ENCODE data around the gene ARPC1A. TPM values are rescaled to one million over a fixed set of nuclear protein-coding genes. Genes with fewer than 3 reads are reported as not detected.
"Not testable (repeated sequence)": the region's sequence is repeated elsewhere in the genome, so short reads cannot be mapped to it uniquely, and the experiment has no call there.

The ARPC1A gene
- polyA plus RNA-seq, 1 donor from 2014 or later: 154 TPM

- H3K9me2 ChIP-seq (ENCODE audit: insufficient read depth, low read length): no peaks in the 10 kb centered on the region
- H2AFZ ChIP-seq (ENCODE audit: low read depth, low read length): no peak overlapping the region
- TF ChIP-seq RAD21 (conservative IDR thresholded peaks at IDR 0.05): no peak
- TF ChIP-seq EZH2 (IDR thresholded peaks at IDR 0.05; ENCODE audit: borderline replicate concordance, insufficient read depth, low read length, poor library complexity, severe bottlenecking): no peak
- no peak overlapping the region for H3K27ac ChIP-seq (ENCODE audit: low read length)
- H3K4me3 ChIP-seq (ENCODE audit: low read length): no peak overlapping the region
- H3K36me3 ChIP-seq (ENCODE audit: insufficient read depth, low read length): no peaks in the 10 kb centered on the region
- H3K9ac ChIP-seq (ENCODE audit: low read length): no peak overlapping the region
- H3K4me2 ChIP-seq (ENCODE audit: low read length): no peak overlapping the region
- H3K27me3 ChIP-seq (ENCODE audit: insufficient read depth, low read depth, low read length): no peaks in the 10 kb centered on the region
- H3F3A ChIP-seq (ENCODE audit: insufficient read depth, low read length, poor library complexity, severe bottlenecking): no peaks in the 10 kb centered on the region
- H3K79me2 ChIP-seq (replicated peaks; ENCODE audit: insufficient read depth, low read length): no peaks in the 10 kb centered on the region
- H4K20me1 ChIP-seq (ENCODE audit: insufficient read depth): no peaks in the 10 kb centered on the region
- no peaks in the 10 kb centered on the region for H3K9me3 ChIP-seq (ENCODE audit: low read length)
These were observed 15.0 kb downstream of the ARPC1A start for GRCh38 chr7:99340659-99341058.

DNA sequence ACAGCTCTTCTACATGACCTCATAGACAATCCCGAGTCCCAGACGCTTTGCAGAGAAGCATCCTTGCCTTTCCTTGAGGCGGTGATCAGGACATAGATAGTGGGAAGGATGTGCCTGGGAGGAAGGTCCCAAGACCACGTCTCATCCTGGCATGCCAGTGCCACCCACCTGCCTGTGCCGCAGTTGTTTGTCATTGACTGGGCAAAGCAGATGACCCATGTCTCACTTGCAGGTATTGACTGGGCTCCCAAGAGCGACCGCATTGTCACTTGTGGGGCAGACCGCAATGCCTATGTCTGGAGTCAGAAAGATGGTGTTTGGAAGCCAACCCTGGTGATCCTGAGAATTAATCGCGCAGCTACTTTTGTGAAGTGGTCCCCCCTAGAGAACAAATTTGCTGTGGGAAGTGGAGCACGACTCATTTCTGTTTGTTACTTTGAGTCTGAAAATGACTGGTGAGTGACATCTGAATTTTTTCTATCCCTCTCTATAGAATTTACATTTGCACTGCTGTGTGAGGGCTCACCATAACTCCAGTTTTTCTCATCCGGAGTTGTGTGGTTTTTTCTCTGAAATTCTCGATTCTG, 18.5 kb downstream of the ARPC1A start:
- Histone ChIP-seq H3K9me3 (ENCODE audit: low read length) (no peaks in the 10 kb centered on the region), H3K4me2 (ENCODE audit: low read length) (no peak overlapping the region), H3F3A (ENCODE audit: insufficient read depth, low read length, poor library complexity, severe bottlenecking) (no peaks in the 10 kb centered on the region), H3K9ac (ENCODE audit: low read length) (no peak overlapping the region), H3K36me3 (ENCODE audit: insufficient read depth, low read length) (no peaks in the 10 kb centered on the region), H3K4me3 (ENCODE audit: low read length) (no peak overlapping the region), H3K27me3 (ENCODE audit: insufficient read depth, low read depth, low read length) (no peaks in the 10 kb centered on the region), H3K79me2 (replicated peaks; ENCODE audit: insufficient read depth, low read length) (no peaks in the 10 kb centered on the region), H3K9me2 (ENCODE audit: insufficient read depth, low read length) (no peaks in the 10 kb centered on the region), H2AFZ (ENCODE audit: low read depth, low read length) (no peak overlapping the region), H3K27ac (ENCODE audit: low read length) (no peak overlapping the region), H4K20me1 (ENCODE audit: insufficient read depth) (no peaks in the 10 kb centered on the region)
- TF ChIP-seq EZH2 (IDR thresholded peaks at IDR 0.05; ENCODE audit: borderline replicate concordance, insufficient read depth, low read length, poor library complexity, severe bottlenecking): no peak
- no peak for TF ChIP-seq REST (IDR thresholded peaks at IDR 0.05; ENCODE audit: borderline replicate concordance)
- TF ChIP-seq CTCF (IDR thresholded peaks at IDR 0.05; ENCODE audit: poor library complexity, severe bottlenecking): no peak
- no peak for TF ChIP-seq POLR2AphosphoS5 (IDR thresholded peaks at IDR 0.05)
- no peak for TF ChIP-seq RAD21 (conservative IDR thresholded peaks at IDR 0.05)
- no peak for TF ChIP-seq TAF1 (IDR thresholded peaks at IDR 0.05; ENCODE audit: low read depth)
- no peak for TF ChIP-seq SMC3 (conservative IDR thresholded peaks at IDR 0.05; ENCODE audit: poor library complexity)
- TF ChIP-seq EP300 (conservative IDR thresholded peaks at IDR 0.05; ENCODE audit: poor library complexity, severe bottlenecking): no peak
- no peak for TF ChIP-seq MXI1 (conservative IDR thresholded peaks at IDR 0.05; ENCODE audit: poor library complexity, severe bottlenecking)

DNA sequence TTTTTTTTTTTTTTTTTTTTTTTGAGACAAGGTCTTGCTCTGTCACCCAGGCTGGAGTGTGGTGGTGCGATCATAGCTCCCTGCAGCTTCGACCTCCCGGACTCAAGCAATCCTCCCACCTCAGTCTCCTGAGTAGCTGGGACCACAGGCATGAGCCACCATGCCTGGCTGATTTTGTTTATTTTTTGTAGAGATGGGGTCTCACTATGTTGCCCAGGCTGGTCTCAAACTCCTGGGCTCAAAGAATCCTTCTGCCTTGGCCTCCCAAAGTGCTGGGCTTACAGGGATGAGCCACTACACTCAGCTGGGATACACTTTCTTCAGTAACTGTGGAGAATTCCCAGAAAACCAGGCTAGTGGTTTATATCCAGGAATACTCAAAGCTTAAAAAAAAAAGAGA, 24.9 kb downstream of the ARPC1A start:
- not testable (repeated sequence) for H3K27me3 ChIP-seq (ENCODE audit: insufficient read depth, low read depth, low read length); H3K79me2 ChIP-seq (replicated peaks; ENCODE audit: insufficient read depth, low read length); H3K9me3 ChIP-seq (ENCODE audit: low read length); H3K4me3 ChIP-seq (ENCODE audit: low read length); H3K4me2 ChIP-seq (ENCODE audit: low read length); H2AFZ ChIP-seq (ENCODE audit: low read depth, low read length); H4K20me1 ChIP-seq (ENCODE audit: insufficient read depth); H3K36me3 ChIP-seq (ENCODE audit: insufficient read depth, low read length); H3F3A ChIP-seq (ENCODE audit: insufficient read depth, low read length, poor library complexity, severe bottlenecking); H3K27ac ChIP-seq (ENCODE audit: low read length); H3K9me2 ChIP-seq (ENCODE audit: insufficient read depth, low read length); H3K9ac ChIP-seq (ENCODE audit: low read length)

All from neural cell (in vitro differentiated cells).